ENCODE results near the gene TMEM30B.

Gene TMEM30B

GRCh38 chr14:61298824-61299223, 17.7 kb upstream of the TMEM30B start:
- no peak for DNase-seq (ENCODE audit: low read depth)

- no peak for DNase-seq (ENCODE audit: low read depth)
Measured at GRCh38 chr14:61297581-61297980, 16.4 kb upstream of the TMEM30B start.

GRCh38 chr14:61296719-61297502, 15.8 kb upstream of the TMEM30B start:
- DNase-seq (ENCODE audit: low read depth), result peak; percentile 17

- no peak for DNase-seq (ENCODE audit: low read depth)
Measured at GRCh38 chr14:61296151-61296550, 15.0 kb upstream of the TMEM30B start.

GRCh38 chr14:61290701-61291100, 9.6 kb upstream of the TMEM30B start:
- DNase-seq (ENCODE audit: low read depth), result no peak

GRCh38 chr14:61288720-61289119, 7.6 kb upstream of the TMEM30B start:
- no peak for DNase-seq (ENCODE audit: low read depth)

GRCh38 chr14:61288228-61288627, 7.1 kb upstream of the TMEM30B start:
- no peak for DNase-seq (ENCODE audit: low read depth)

- DNase-seq (ENCODE audit: low read depth), result no peak
Measured at GRCh38 chr14:61287196-61287595, 6.1 kb upstream of the TMEM30B start.

- DNase-seq (ENCODE audit: low read depth), result no peak
Measured at GRCh38 chr14:61285364-61285763, 4.2 kb upstream of the TMEM30B start.

GRCh38 chr14:61284001-61284400, 2.9 kb upstream of the TMEM30B start:
- DNase-seq (ENCODE audit: low read depth), result no peak

GRCh38 chr14:61282746-61283145, 1.6 kb upstream of the TMEM30B start:
- no peak for DNase-seq (ENCODE audit: low read depth)

- no peak for DNase-seq (ENCODE audit: low read depth)
Measured at GRCh38 chr14:61281948-61282275, 774 bp upstream of the TMEM30B start.

- DNase-seq (ENCODE audit: low read depth), result no peak
Measured at GRCh38 chr14:61280526-61281185, 482 bp downstream of the TMEM30B start.

- no peak for DNase-seq (ENCODE audit: low read depth)
Measured at GRCh38 chr14:61280092-61280525, 1.0 kb downstream of the TMEM30B start.

GRCh38 chr14:61279082-61279481, 2.1 kb downstream of the TMEM30B start:
- no peak for DNase-seq (ENCODE audit: low read depth)

- DNase-seq (ENCODE audit: low read depth), result no peak
Measured at GRCh38 chr14:61277784-61278183, 3.4 kb downstream of the TMEM30B start.

GRCh38 chr14:61277232-61277631, 3.9 kb downstream of the TMEM30B start:
- no peak for DNase-seq (ENCODE audit: low read depth)

GRCh38 chr14:61271552-61271951, 9.6 kb downstream of the TMEM30B start:
- no peak for DNase-seq (ENCODE audit: low read depth)

GRCh38 chr14:61270714-61271113, 10.4 kb downstream of the TMEM30B start:
- no peak for DNase-seq (ENCODE audit: low read depth)

GRCh38 chr14:61269321-61270083, 11.6 kb downstream of the TMEM30B start:
- DNase-seq (ENCODE audit: low read depth), result peak; percentile 43

GRCh38 chr14:61268812-61269211, 12.3 kb downstream of the TMEM30B start:
- no peak for DNase-seq (ENCODE audit: low read depth)

GRCh38 chr14:61266891-61267740, 14.0 kb downstream of the TMEM30B start:
- DNase-seq (ENCODE audit: low read depth), result no peak

All from HS-27A (cell line).